Superior temporal gyrus (tissue), 1 donor: ENCODE data around the gene MLYCD.
"Not testable (repeated sequence)": the region's sequence is repeated elsewhere in the genome, so short reads cannot be mapped to it uniquely, and the experiment has no call there.

Source experiments
- DNase-seq: peaks from one replicate; pipeline ENCODE4 v3.0.0-alpha.2; 2016; ENCODE audit errors: extremely low spot score

Gene MLYCD

DNA sequence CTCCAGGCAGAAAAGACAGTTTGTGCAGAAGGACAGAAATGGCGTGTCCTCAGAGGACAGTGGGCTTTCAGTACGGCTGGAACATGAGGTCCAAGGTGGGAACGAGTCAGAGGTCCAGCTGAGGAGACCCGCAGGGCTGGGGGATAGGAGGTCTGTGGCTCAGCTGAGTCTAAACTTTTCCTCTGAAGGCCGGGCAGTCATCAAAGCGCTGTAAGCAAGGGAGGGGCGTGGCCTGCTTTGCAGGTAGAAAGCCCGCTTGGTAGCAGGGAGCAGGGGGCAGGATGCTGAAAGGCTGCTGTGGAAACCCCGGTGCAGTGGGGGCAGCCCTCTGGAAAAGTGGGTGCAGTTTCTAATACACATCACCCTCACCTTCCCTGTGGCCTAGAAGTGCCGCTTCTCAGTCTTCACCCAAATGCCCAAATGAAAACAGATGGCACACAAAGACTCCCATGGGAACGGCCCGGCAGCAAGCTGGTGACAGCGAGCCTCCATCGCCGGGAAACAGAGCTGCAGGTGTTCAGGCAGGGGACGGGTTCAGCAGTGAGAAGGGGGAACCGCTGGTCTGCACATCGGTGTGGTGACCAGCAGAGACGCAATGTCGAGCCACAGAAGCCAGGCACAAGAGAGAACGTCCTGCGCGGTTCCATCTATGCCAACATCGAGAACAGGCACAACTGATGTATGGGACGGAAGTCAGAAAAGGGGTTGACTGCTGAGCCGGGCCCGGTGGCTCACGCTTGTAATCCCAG lies 41.9 kb downstream of the MLYCD start:
- DNase-seq, result no peak

DNA sequence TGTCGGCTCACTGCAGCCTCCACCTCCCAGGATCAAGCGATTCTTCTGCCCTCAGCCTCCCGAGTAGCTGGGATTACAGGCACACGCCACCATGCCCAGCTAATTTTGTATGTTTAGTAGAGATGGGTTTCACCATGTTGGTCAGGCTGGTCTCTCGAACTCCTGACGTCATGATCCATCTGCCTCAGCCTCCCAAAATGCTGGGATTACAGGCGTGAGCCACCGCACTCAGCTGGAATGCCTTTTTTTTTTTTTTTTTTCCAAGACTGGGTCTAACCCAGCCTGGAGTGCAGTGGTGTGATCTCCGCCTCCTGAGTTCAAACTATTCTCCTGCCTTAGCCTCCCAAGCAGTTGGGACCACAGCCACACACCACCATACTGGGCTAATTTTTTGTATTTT lies 42.6 kb downstream of the MLYCD start:
- DNase-seq, result not testable (repeated sequence)

DNA sequence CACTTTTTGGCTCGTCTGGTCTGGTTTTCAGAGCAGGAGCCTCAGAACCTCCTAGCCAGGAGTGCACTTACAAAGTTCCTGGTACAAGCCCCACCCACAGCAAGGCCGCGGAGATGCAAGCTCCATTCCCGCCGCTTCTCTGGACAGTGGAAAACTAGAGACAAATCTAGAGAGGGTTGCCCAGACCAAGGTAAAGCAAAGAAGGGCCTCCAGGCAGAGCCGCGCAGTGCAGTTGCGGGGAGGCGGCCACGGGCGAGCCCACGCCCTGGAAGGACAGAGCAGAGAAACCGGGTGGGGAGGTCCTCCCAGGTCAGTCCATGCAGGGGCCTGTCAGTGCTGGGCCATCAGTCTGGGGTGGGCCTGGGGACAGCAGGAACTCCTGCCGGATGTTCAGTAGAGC lies 43.2 kb downstream of the MLYCD start:
- no peak for DNase-seq

DNA sequence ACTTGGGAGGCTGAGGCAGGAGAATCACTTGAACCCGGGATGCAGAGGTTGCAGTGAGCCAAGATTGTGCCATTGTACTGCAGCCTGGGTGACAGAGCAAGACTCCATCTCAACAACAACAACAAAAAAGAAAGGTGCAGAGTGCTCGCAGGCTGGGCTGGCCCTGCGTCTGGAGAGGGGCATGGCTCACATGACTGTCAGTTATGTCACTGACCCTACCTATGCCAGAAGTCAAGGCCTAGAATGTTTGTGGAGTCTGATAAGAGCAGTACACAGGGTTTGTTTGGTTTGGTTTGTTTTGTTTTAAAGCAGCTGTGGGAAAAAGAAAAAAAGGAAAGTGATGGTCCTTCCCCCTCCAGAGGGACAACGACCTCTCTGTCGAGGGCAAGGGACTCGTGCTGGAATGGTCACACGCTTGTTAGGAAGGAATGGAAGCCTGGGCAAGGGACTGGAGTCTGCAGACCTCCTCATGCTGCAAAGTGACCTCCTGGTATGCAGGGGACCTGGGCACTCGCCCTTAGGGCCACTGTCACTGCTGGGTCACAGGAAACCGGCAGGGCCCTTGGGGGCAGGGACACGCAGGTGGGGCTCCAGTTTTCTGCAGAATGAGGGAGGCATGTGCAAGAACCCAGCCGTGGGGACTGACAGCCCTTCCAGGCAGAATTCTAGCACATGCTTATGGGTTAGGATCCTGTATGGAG lies 44.0 kb downstream of the MLYCD start:
- no peak for DNase-seq

DNA sequence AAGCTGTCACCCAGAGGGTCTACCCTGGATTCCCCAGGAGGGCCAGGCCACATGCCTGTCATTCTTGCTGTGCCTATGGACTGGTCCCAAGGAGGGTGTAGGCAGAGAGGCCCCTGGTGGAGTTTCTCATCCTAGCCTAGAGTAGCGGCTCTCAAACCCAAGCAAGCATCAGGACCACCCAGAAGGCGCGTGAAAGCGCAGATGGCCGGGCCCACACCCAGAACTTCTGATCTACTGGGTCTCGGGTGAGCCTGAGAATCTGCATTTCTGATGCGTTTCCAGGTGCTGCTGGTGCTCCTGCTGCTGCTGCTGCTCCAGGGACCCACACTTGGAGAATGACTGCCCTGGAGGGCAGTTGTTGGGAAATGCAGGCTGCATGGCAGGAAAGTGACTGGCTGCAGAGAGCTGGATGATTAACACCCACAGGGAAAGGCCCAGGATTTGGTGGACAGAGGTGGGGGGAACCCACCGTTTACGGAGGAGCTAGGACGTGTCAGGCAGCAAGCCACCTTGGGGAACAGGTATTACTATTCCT lies 44.7 kb downstream of the MLYCD start:
- no peak for DNase-seq

DNA sequence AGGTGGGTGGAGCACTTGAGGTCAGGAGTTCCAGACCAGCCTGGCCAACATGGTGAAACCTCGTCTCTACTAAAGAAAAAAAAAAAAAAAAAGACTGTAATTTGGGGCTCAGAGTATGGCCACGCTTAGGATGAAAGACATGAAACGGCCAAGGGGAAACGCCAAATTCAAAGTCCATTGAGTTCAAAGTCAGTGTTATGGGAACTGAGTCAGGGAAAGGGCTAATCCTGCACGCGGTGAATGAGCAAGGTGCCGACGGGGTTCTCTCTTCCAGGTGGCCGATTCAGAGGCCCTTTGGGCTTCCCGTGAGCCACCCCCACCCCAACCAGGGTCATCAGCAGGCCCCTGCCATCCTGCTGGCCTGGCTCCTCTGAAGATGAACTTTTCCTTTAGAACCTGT lies 46.7 kb downstream of the MLYCD start:
- DNase-seq, result no peak

DNA sequence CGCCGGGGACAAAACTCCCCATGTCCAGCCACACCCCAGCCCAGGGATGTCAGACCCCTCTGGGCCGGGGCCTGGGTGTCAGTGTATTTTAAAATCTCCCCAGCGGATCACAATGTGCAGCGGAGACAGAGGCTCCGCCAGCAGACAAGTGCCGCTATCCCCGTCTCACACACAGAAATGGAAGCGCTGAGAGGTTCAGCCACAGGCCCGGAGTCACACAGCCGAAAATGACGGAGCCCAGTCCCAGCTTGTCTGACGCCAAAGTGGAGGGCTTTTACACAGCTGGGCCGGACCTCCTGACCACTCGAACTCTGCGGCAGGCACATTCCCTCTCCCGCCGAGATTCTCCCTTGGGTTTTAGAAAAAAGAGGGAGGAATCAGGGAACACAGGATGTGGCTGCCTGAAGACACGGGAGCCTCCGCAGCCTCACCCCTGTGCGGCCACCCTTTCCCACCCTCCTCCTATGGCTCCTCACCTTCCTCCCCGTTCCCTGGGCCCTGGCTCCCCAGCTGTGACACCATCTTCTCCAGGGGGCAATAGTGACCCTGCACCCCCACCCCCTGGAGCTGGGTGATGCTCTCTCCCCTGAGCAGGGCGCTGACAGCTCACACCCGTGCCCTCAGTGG lies 47.4 kb downstream of the MLYCD start:
- DNase-seq, result no peak

DNA sequence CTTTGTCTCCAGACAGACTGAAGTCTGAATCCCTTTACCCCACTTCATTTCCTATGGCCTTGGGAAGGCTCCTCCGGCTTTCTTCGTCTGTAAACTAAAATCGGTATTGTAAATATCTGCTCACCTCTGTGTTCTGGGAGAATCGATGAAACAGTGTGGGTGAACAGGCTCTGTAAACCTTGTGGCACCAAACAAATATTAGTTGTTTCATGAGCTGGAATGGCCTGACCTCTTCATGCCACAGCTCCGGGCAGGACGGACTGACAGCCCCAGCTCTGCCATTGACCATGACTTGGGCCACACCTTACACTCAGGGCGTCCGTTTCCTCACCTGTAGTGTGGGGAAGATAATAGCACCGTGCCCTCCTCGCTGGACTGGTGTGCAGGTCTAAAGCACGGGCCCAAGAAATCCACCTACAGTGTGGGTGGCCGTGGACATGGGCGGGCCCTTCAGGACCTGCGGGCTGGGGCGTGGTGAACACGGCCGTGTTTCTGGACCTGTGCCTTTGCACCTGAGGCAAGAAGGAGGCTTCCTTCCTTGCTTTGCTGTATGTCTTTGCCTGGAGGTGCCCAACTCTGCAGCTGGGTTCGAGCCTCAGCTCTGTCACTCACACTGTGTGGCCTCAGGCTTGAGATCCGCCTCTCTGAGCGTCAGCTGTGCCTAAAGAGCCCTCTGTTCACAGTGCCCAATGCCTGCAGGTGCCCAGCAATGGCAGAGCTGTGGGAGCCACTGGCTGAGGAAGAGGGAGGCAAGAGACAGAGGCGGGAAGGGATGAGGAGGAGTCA lies 48.1 kb downstream of the MLYCD start:
- DNase-seq, result no peak

DNA sequence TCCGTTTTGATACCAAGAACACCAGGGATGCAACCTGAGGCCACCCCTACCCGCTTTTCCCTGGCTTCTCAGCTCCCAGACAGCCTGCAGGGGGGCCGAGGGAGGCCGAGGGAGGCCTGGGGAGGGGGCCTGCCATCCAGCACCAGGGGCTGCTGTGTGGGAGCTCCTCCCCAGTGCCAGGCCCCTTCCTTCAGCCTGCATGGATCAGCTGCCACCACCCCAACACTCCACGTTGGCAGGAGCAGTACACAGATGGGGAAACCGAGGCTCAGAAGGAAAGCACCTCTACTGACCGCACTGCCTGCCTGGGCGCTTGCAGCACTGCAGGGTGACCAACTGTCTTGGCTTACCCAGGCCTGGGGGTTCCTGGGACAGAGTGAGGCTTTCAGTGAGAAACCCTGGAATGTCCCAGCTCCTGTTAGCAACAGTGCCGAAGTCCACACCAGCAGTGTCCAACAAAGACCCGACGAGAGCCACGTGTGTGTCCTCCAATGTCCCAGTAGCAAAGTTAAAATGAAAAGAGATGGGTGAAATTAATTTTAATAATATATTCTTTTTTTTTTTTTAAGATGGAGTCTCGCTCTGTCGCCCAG lies 48.8 kb downstream of the MLYCD start:
- DNase-seq, result no peak

DNA sequence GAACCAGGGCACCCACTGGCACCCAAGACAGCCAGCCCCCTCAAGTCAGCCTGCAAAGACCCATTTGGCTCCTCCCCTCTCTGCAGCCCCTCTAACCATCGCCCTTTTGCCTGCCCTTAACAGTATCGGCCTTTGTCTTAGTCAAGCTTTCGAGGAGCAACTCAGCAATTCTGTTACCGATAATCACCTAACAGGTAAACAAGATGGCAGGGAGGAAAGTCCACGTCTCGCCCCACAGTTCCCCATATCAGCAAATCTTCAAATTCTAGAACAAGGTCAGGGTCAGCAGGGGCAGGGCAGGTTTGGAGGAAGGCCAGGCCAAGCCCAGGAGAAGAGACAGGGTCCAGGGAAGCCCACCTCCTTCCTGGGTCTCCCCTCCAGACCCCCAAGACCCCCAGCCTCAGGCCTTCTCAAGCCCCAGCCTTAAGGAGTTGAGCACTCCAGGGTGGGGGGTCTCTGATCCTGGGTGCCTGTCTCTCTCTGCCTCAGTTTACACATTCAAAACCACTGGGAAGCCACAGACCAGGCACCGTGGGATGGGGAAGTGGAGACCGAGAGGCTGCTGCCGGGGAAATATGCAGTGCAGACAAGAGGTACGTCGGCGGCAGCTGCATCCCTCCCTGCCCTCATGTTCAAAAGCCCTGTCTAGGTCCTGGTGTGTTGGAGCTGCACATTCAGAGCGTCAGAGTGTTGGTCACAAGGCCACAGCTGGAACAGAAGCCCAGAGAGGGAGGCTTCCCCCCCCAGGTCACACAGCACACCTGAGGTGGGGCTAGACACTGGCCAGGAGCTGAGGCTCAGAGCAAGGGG lies 50.2 kb downstream of the MLYCD start:
- no peak for DNase-seq

DNA sequence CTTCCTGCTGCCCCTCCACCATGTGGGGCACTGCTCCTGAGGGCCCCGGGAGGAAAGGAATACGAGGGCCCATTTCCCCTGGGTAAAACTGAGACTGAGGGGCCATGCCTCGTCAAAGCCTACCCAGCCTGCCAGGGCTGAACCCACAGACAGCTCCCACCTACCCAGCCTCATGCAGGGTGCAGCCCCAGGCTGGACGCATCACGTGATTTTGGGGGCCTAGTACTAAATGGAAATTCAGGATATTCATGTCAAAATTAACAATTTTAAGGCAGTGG lies 50.7 kb downstream of the MLYCD start:
- no peak for DNase-seq

DNA sequence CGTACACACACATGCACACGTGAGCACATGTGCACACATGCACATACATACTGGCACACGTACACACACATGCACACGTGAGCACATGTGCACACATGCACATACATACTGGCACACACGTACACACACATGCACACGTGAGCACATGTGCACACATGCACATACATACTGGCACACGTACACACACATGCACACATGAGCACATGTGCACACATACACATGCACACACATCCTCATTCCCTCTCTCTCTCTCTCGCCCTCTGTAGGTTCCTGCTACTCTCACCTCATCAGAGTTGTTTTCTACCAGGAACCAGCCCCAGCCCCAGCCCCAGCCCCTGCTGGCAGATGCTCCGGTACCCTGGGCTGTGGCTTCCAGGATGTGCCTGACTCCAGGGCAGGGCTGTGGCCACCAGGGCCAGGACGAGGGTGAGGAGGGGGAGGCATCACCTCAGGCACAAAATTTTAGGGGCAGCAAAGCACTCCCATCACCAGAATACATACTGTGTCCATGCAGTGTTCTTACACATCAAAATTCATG lies 52.0 kb downstream of the MLYCD start:
- not testable (repeated sequence) for DNase-seq

DNA sequence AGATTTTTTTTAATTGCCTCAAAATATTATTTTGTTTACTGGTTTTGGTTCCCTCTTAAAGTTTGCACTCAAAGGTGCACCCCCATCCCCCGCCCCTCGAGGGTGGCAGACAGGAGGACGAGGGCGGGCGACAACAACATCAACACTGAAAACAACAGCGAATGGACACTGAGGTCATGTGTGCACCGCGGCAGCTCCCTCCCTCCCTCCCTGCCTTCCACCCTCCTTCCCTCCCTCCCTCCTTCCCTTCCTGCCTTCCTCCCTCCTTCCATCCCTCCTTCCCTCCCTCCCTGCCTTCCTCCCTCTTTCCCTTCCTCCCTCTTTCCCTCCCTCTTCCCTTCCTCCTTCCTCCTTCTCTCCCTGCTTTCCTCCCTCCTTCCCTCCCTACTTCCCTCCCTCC lies 52.6 kb downstream of the MLYCD start:
- peak; percentile 40 for DNase-seq

DNA sequence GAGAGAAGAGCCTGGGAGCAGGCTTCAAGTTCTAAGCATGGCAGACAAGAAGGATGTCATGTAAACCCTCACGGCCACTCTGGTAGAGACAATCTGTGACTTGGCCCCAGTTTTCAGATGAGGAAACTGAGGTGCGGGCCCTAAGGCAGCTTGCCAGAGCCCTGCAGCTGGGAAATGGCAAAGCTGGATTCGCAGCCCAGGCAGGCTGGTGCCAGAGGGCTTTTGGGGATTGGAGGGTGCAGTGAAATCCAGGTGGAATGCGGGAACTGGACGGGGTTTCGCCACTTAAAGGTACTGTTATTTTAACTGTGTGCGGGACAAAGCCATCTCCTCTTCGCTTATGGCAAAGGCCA lies 53.6 kb downstream of the MLYCD start:
- DNase-seq, result no peak

DNA sequence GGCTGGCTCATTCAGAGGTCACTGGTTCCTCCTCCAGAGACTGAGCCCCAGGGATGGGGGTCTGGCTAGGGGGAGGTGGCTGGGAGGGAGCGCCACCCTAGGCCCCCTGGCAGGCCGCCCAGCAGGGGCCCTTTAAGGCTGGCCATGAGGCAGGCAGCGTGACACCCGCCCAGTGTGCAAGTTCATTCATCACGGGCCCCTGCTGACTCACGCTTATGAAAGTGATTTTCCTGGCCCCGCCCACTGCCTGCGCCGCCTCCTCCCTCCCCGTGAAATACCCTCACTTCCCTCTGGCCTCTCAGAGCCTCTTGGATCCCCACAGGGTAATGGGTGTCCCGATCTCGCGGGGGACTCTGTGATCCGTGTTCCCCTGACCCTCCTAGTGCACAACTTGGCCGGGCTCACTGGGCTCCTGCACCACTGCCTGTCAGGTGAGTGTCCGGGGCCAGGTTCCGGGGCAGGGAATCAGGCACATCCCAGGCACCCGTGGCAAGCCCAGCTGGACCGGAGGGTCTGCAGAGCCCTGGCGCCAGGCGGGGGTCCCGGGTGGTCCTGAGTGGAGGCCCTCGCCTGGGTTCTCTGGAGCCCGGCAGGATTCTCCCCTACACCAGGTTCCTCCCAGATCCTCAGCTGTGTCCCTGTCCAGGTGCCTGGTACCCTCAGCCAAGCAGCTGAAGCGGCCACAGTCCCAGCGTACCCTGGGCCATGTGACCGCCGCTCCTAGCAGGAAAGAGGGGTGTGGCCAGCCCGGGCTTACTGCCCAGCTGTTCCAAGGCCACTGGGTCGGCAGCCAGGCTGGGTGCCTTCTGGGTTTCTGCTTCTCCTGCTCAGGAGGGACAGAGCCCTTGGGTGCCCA lies 54.3 kb downstream of the MLYCD start, which contains the start of gene OSGIN1:
OSGIN1 (plus strand) TSS at position 301 of the 856 bp plus-strand sequence. CDS start 4,432 bp downstream, outside the sequence.
- peak; percentile 78 for DNase-seq

DNA sequence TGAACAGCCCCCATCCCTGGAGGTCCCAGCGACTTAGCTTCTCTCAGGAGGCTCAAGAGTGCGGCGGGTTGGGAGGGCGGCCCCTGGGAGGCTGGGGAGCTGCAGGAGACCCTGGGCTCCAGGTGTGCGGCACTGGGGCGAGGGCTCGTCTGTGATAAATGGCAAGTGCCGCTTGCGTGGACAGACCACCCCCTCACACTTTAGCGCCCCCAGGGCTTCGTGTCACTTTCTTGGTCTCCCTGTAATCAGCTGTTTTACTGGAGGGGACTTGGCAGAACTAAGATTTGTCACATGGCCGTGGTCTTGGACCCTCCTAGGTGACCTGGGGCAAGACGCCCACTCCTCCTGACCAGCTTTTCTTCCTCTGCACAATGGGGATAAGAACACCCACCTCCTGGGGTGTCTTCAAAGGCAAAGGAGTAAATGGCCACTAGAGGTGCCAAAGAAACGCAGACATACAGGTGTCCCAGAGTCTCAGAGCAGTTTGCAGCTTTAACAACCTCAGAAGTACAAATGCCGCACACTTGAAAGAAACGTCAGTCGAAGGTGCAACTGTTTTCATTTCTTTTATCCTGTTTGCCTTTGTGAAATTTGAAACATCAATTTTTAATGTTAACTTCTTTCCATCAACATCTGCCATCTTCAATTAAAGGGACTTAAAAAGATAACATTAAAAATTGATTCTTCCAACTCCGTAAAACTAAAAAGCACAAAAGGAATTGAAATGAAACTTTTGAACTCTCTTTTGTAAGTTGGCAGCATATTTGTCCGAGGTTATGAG lies 55.1 kb downstream of the MLYCD start:
- DNase-seq, result peak; percentile 33

DNA sequence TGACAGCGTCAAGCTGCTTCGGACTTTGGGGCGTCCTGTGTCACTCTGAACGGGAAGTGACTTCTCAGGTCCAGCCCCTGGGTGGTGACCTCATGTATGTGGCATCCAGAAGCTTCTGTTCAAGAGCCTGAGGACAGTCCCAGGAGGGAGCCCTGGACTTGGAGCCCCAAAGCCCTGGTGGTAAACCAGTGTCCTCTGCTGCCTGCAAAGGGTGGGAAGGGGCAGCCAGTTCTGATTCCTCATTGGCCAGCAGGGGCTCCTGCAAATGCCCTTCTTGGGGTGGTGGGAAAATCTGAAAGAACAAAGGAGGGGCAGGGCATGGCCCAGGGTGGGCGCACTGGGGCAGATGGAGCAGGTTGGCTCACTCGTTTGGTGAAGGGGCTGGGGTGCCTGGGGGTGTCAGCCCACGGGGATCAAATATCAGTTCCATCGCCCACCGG lies 55.7 kb downstream of the MLYCD start:
- DNase-seq, result no peak

DNA sequence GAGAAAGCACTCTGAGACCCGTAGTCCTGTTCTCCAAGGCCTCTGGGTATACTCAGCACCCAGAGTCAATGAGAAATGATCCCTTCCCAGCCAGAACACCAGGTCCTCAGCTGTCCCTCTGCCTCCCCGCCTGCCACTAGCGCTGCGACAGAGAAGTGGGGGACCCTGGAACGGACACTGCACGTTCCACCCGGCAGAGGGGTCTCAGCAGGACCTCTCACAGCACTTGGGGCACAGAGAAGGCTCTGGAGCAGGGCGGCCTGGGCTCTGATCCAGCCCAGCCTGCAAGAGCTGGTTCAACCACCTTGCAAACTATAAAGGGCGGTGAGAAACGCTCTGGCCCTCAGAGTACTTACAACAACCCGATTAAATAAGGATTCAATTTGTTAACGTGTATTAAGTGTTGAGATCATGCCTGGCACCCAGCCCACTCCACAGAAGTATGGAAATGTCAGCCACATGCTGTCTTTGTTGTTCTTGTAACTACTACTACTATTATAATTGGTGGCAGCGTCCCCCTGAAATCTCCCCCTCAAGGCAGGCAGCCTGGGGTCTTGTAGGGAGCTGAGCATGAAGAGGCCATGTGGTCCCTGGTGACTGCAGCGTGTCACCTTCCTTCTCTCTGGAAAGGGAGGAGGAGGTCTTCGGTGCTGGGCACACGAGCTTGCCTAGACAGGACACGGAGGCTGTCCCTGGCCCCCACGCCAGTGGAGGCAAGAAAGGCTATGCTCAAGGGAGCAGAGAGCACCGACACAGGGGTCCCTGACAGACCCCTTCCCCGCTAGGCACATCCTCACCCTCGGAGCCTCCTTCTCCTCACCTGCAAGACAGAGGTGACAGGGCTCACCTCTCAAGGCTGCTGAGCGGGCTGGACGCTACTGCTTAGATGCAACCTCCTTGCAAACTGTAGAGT lies 56.6 kb downstream of the MLYCD start:
- DNase-seq, result no peak
